GM12865 (cell line): ENCODE measurements around the gene VSTM2L.
"Not testable (repeated sequence)": the region's sequence is repeated elsewhere in the genome, so short reads cannot be mapped to it uniquely, and the experiment has no call there.

ENCODE experiments used
- DNase-seq: peaks from one replicate; pipeline ENCODE4 v3.0.0; 2010; ENCODE audit warnings: low read depth
- H3K4me3 ChIP-seq: 2 replicates; pipeline ENCODE4 v1.5.1; 2011; ENCODE audit warnings: mild to moderate bottlenecking, low read depth, low read length, control low read depth
- CTCF ChIP-seq: IDR thresholded peaks from 2 replicates; pipeline ENCODE4 v1.5.1; 2011; ENCODE audit warnings: low read length, control low read depth, low read depth, inconsistent platforms; ENCODE audit not compliant: insufficient read depth; ENCODE audit errors: missing control alignments

The VSTM2L gene

GRCh38 chr20:37955511-37955910 is 52.6 kb downstream of the VSTM2L start:
- no peak for DNase-seq
- no peak overlapping the region for H3K4me3 ChIP-seq
- TF ChIP-seq CTCF: no peak

- H3K4me3 ChIP-seq: no peak overlapping the region
- no peak for DNase-seq
- TF ChIP-seq CTCF: no peak
Measured at GRCh38 chr20:37956107-37956585, 53.2 kb downstream of the VSTM2L start.

GRCh38 chr20:37958856-37959520 is 56.1 kb downstream of the VSTM2L start:
- DNase-seq: no peak
- no peak overlapping the region for H3K4me3 ChIP-seq
- TF ChIP-seq CTCF: no peak

- TF ChIP-seq CTCF: no peak
- DNase-seq: no peak
Measured at GRCh38 chr20:37961066-37961465, 58.1 kb downstream of the VSTM2L start.

GRCh38 chr20:37963483-37963882 is 60.6 kb downstream of the VSTM2L start:
- H3K4me3 ChIP-seq, DNase-seq: not testable (repeated sequence)

More at GRCh38 chr20:37961066-37961465, 58.1 kb downstream of the VSTM2L start:
- H3K4me3 ChIP-seq: no peak overlapping the region

- DNase-seq: no peak
- no peak for TF ChIP-seq CTCF
- no peak overlapping the region for H3K4me3 ChIP-seq
Measured at GRCh38 chr20:37968841-37969401, 66.0 kb downstream of the VSTM2L start.

- no peak for DNase-seq
- TF ChIP-seq CTCF: no peak
- H3K4me3 ChIP-seq: no peak overlapping the region
Measured at GRCh38 chr20:37969949-37970855, 67.3 kb downstream of the VSTM2L start.
